GM12892 (cell line): ENCODE measurements around the gene KCNJ12.

Experiments
- POLR2A ChIP-seq: IDR thresholded peaks from 2 replicates; pipeline ENCODE4 v1.6.1; 2011; ENCODE audit warnings: low read depth, low read length, control low read depth
- POLR2AphosphoS5 ChIP-seq: IDR thresholded peaks from 2 replicates; pipeline ENCODE4 v1.6.1; 2011; ENCODE audit warnings: low read depth, low read length, control low read depth
- TAF1 ChIP-seq: IDR thresholded peaks from 2 replicates; pipeline ENCODE4 v1.6.1; 2011; ENCODE audit warnings: low read depth, mild to moderate bottlenecking, control low read depth, low read length, borderline replicate concordance

DNA sequence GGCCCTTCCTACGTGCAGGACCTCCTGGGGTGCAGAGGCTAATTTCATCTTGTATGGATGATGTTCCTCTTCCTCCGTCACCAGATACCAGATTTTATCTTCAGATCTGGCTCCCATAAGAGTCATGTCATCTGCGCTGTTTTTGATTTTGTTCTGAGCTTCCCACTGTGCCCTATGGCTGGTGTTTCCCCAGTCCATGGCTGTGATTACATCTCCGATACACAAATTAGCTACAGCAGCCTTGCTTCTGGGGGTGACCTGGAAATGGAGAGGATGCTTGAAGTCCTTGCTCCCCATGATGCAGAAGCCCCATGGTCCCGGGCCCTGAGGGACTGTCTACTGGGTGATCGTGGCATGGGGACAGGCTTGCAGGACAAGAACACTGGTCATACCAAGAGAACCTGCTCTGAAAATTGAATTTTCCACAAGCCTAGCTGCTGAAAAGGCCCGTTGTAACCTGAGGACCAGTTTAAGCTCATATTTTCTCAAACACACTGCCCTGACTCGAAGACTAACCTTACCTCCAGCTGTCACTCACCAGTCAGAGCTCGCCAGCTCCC is 69.0 kb downstream of the KCNJ12 start:
- TF ChIP-seq POLR2A (no peak), POLR2AphosphoS5 (no peak), TAF1 (no peak)
